DMS153 (cell line): Measurements from ENCODE around the gene HOXC5.
"Not testable (repeated sequence)": the region's sequence is repeated elsewhere in the genome, so short reads cannot be mapped to it uniquely, and the experiment has no call there.

ENCODE experiments used
- DNase-seq: peaks from one replicate; lab custom pipeline; 2025; lab: John Stamatoyannopoulos, UW

The HOXC5 gene

DNA sequence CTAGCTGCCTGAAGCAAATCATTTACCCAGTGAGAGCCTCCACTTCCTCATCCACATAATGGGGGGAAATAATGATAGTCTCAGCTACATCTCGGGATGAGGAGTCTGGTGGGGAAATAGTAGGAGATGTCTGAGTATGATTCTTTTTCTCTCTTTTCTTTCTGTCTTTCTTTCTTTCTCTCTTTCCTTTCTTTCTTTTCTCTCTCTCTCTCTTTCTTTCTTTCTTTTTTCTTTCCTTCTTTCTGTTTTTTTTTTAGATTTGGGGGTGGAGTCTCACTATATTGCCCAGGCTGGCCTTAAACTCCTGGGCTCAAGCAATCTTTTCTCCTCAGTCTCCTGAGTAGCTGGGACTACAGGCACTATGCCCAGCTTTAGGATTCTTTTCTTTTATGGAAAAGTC is 33.6 kb downstream of the HOXC5 start:
- DNase-seq: no peak

DNA sequence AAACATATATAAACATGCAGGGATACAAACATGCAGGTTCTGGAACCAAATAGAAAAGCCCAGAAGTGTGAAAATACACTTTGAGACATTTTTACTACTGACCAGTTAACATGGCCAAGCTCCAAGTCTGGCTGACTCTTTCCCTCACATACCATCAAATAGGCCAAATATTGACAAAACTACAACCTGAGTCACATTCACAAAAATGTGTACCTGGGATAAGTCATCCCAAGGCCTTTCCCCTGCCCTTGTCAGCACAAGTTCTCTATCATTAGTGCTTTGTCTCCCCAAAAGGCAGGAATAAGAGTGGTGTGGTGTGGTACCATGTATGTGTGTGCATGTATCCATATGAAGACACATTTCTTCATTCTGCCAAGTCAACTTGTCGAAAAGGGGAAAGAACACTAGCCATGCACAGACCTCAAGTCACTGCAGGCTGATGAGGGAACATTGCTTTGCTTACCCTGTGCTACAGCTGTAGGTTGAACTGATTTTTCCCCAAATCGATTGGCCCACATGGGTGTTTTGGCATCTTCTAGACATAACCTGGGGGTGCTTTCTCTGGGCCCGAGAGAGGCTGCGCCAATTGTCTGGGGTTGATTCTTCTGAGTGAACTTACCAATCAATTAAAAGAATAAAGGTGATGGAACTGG is 35.7 kb downstream of the HOXC5 start:
- DNase-seq: no peak

DNA sequence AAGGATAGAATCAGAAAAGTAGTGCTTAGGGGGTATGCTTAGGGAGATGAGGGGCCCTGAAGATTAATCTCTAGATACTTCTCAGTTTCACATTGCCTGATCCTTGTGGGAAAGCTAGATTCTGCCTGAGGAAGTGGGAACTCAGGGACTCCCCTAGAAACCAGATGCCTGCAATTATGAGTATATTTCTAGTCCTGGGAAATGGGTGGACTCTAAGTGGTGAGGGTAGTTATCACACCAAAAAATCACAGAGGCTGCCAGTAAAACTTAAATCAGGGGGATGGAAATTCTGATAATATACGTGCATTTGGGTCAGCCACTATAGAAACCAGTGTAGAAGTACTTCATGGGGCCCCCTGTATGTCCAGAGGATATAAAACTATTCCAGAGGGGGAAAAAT is 39.1 kb downstream of the HOXC5 start:
- DNase-seq: no peak

DNA sequence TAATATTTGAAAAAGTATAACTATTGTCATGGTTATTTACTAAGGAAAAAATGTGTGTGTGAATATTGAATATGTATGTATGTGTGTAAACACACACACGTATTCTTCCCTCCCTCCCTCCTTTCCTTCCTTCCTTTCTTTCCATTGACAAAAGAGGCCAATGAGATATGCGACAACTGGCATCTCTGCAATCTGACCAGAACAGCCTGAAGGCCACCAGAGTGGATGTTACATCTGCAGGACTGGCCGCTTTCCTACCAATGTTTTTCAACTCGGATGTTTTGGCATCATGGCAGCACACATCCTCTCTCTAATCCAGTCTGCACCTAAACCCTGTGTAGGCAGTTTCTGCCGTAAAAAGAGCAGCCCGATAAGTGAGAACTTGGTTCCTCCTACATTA is 41.5 kb downstream of the HOXC5 start:
- no peak for DNase-seq

DNA sequence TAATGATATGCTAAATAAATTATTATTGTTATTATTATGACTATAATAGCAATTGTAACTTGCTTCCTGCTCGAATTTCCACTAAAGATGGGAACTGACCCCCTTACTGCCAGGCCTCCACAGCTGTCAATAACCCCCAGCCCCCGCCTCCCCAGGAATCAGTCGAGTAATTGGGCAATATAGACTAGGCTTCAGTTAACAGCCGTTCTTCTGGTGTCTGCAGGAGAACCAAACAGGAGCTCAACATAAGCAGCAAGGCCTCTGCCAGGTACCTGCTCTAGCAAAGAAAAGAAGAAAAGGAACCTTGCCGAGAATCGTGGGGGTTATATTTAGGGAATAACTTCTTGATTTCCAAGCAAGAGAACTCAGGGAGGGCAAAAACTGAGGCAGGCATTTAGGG is 42.6 kb downstream of the HOXC5 start:
- no peak for DNase-seq

DNA sequence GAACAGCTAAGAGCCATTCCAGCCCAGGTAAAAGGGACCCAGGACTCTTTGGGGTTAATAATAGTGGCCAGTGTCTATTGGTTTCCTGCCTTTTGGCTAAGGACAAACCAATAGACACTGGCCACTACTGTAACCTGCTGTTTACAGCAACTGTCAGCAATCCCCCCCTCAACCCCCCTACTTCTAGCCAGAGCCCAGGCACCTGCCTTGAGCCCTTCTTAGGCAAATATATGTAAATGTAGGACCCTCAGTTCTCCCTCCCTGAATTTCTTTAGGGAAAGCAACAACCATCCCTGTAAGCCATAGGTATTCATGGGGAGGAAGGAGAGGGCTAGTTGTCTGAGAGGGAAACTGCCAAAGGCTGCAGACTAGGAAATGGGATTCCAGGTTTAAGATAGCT is 43.1 kb downstream of the HOXC5 start:
- no peak for DNase-seq

DNA sequence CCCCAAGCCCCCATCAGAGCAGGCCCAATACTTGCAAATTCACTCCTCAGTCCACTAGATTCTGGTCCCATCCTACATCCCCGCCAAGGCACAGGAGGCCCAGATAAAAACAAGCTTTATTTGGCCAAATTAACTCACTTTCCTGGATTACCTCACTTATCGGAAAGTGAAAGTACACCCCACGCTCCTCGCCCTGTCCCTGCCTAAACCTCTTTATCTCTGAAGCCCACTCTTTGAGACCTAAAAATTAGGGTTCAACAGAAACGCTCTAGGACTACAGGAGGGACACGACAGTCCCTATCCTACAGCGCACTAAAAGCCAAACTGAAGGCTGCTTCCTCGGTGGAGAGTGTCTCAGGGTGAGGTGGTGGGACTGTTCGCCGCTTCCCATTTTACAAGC is 45.0 kb downstream of the HOXC5 start:
- not testable (repeated sequence) for DNase-seq

DNA sequence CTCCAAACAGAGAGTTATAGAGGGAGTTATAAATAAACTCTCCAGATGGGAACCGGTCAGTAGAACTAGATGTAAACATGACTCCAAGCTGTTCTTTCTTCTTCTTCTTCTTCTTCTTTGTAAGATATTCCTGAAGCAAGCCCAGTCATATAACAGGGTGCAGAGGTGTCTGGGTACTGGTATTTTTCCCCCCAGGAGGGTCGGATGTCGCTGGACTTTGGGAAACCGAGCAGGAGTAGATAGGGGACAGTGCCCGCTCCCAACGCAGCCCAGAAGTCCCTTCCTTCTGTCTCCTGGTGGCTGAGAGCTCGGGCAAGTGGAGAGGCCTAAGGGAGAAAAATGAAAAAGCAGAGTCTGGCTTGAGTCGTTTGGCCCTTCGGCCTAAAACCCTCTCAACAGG is 46.3 kb downstream of the HOXC5 start:
- not testable (repeated sequence) for DNase-seq

DNA sequence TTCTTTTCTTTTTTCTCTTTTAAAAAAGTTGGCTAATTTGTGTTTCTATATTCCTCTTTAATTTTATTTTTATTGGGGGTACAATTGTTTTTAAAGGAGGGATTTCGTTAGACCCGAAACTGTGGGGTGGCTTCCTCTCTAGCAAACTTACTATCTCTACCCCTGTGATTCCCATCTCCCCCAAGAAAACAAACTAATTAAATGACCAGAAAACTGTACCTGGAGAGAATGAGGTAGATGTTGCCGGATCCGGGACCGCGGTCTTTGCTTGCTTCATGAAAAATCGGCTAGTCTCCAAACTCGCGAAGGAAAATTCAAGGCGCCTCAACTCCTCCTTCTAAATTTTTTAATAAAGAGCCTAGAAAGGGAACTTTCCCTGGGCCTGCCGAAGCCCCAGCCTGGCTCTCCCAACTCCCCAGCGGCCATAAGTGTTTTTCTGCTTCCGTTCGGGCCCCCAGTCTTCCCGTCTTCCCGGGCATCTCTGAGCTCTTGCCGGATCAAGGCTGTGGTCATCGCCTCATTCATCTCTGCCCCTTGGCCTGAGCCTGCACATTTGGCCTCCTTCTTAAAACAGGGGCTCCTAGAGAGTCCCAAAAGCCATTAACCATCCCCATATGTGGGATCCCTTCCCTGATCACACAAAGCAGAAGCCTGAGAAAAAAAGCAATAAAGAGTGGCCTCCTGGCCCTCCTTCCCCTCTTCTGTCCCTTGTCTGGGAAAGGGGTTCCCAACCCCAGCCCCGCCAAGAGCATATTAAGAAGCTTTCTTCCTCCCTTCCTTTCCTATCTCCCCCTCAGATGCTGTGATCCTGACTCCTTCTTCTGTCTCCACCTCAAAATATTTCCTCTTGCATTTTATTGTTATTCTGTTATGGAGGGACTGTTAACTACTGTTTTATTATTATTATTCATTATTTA is 47.4 kb downstream of the HOXC5 start:
- not testable (repeated sequence) for DNase-seq

DNA sequence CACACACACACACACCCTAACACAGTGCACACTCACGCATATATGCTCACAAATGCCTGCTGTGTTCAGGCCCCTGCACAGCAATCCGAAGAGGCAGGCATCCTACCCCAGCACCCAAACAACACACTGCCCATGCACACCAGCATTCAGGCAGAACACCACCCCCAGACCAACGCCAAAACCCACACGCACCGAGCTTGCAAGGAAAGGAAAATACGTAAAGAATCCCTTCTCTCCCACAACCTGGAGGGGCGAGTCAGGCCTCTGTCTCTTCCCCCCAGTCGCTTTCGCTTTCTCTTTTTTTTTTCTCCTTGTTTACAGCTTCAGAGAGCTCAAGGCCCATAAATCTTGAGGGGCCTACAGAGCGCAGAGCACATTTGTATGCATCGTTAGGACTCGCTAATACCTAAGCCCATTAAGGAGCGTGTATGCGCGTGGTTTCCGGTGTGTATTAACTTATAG is 48.2 kb downstream of the HOXC5 start:
- not testable (repeated sequence) for DNase-seq

DNA sequence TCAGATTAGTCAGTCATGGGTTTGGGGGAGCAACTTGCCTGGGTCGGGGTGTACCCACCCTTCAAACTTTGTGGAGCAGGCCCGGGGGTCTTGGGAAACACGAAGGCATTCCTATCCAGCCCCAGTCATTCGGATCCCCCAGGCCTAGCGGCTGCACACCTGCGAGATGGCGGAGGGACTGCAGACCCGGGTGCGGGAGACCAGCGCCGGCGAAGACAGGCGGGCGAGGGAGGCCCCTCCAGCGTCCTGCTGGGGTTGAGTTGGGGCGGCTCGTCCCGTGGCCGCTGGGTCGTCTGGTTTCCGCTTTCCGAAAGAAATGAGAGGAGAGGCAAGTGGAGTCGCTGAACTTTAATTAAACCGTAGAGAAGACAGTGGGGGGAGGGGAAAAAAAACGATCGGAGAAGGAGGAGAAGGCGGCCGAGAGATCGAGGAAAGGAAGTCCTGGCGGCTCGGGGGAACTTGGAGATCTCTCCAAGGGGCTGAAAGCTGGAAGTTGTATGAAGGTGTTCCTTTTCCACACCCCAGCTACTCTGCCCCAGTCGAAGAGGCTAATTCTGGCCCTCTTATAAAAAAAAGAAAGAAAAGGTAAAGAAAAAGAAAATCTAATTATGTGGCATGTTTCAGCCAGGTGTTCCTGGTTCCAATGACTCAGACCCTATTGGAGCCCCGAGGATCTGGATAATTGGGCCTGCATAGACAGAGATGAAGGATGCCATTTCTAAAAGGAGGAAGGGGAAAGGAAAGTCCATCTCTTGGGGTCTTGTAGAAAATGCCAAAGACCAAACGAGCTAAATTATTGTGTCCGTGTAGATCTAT is 48.9 kb downstream of the HOXC5 start:
- DNase-seq: not testable (repeated sequence)

DNA sequence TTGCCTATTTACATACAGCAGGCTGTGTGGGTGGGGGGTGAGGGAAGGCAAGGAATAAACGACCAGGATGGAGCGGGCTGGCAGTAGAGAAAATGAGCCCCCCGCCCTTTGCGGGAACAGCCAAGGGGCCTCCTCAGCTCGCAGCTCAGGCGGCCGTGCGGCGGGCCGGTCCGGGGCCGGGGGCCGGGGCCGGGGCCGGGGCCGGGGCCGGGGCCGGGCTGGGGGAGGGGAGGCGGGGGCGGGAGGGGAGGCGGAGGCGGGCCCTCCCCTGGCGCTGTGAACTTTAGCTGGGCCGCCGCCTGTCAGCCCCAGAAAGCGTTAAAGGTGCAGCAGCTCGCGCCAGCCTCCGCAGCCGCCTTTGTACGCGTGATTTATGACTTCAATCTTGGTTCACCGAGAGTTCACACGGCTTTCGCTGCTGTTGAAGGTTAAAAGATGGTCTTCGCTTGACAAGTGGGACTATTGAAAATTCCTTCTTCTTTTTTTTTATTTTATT is 49.6 kb downstream of the HOXC5 start:
- DNase-seq: no peak
